Right ventricle myocardium inferior (tissue), 1 donor: ENCODE measurements around the gene TRO. TPM values are rescaled to one million over a fixed set of nuclear protein-coding genes. Genes with fewer than 3 reads are reported as not detected.

Experiments
- ATAC-seq: fragments of 200-7000 bp; cut with Tn5 transposase; one replicate; pipeline ENCODE4 v1.9.1; 2020; ENCODE audit warnings: mild to moderate bottlenecking, moderate library complexity
- DNase-seq: peaks from one replicate; pipeline ENCODE4 v3.0.0; 2021; ENCODE audit errors: missing footprints
- intact Hi-C: fragments of 100-400 bp; cut with DNase I; formaldehyde crosslinking; loops from one replicate; pipeline ENCODE4 v1.11.0; 2022
- long read RNA-seq: library from polyadenylated mRNA; unstranded; transcript quantifications from one replicate; pipeline ENCODE4 v2.0.0, GENCODE V29; 2021
- total RNA-seq: library from RNA; stranded (reverse); fragmentation: NEBNext Ultra II Directional; extraction: Animal tissue kit (Norgen Biotek cat#: 25700); gene quantifications from one replicate; pipeline ENCODE4 v1.2.1, GENCODE V29; 2021
- donor health status: DM: no; HTN: yes; CAD: no; lungs with severe emphysema.

The TRO gene, protein sequence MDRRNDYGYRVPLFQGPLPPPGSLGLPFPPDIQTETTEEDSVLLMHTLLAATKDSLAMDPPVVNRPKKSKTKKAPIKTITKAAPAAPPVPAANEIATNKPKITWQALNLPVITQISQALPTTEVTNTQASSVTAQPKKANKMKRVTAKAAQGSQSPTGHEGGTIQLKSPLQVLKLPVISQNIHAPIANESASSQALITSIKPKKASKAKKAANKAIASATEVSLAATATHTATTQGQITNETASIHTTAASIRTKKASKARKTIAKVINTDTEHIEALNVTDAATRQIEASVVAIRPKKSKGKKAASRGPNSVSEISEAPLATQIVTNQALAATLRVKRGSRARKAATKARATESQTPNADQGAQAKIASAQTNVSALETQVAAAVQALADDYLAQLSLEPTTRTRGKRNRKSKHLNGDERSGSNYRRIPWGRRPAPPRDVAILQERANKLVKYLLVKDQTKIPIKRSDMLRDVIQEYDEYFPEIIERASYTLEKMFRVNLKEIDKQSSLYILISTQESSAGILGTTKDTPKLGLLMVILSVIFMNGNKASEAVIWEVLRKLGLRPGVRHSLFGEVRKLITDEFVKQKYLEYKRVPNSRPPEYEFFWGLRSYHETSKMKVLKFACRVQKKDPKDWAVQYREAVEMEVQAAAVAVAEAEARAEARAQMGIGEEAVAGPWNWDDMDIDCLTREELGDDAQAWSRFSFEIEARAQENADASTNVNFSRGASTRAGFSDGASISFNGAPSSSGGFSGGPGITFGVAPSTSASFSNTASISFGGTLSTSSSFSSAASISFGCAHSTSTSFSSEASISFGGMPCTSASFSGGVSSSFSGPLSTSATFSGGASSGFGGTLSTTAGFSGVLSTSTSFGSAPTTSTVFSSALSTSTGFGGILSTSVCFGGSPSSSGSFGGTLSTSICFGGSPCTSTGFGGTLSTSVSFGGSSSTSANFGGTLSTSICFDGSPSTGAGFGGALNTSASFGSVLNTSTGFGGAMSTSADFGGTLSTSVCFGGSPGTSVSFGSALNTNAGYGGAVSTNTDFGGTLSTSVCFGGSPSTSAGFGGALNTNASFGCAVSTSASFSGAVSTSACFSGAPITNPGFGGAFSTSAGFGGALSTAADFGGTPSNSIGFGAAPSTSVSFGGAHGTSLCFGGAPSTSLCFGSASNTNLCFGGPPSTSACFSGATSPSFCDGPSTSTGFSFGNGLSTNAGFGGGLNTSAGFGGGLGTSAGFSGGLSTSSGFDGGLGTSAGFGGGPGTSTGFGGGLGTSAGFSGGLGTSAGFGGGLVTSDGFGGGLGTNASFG (N-terminal part only)
- 1.8 TPM for total RNA-seq
- long read RNA-seq: 0 reads

DNA sequence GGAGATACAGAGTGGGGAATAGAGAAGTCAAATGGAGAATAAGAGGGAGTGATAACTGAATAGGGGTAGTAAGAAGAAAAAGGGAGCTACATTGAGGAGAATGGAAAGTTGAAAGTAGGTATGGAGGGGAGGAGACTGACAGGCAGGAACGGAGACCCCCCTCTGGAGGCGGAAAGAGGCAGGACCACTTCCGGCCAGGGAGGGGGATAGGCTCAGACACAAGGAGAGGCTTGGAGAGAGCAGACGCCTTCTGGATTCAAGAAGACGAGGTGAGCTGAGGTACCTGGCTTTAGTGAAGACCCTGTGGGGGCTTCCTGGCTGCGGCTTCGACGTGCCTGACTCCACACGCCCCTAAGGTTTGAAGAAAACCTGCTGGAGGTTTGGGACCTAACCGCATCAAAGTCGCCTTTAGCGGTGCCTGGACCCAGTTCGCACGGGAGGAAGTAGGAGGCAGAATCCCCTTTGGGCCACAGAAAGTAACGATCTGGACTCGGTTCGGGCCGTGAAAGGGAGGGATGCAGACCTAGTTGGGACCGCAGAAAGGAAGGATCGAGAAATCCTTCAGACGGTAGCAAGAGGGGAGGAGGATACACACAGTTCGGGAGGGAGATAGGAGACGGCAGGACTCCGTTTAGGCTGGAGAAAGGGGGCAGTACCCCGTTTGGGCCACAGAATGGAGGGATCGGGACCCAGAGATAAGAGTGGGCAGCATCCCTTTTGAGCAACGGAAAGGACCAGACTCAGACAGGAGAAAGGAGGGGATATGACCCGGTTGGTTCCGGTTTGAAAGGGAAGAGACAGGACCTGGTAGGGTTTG, at the start of gene TRO:
Gene TRO (plus strand): TSS at position 215 of the 817 bp plus-strand sequence. CDS start 1,423 bp downstream, outside the sequence.
- intact Hi-C loops: no loop called here
- DNase-seq (peak; percentile 37), ATAC-seq (no peak)

DNA sequence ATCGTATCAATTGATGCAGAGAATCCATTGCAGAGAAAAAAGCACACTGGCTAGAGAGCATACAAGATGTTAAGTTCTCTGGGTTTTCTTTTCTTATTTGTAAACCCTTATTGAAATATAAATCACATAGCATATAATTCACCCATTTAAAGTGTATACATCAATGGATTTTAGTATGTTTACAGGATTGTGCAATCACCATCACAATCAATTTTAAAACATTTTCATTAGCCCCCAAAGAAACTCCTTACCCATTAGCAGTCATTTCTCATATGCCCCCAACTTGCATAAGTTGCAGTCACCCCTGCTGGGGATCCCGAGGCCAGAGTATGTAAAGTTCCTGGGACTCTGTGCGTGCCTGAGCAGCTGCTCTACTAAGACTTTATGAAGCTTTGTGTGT, 34.9 kb upstream of the TRO start:
- no peak for ATAC-seq
- no peak for DNase-seq
- intact Hi-C loops: no loop called here

DNA sequence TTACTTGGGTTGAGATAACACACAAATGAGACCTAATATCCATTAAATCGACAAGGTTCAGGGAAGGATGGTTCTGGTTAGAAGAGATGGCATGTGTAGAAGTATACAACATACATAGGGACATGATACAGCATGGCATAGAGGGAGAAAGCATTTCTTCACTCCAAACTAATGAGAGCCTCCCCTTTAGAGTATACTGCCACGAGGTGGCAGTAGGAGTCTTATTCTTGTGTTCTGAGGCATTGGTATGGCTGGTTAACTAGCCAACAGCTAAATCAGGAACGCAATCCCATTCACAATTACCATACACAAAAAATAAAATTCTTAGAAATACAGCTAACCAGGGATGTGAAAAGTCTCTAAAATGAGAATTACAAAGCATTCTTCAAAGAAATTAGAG, 29.1 kb upstream of the TRO start:
- no peak for DNase-seq
- ATAC-seq: no peak
- intact Hi-C loops: loop anchor here (2.0 to 10.0 kb wide), 2 partner anchors 113 to 165 kb away; partner anchors contain the start of gene APEX2

DNA sequence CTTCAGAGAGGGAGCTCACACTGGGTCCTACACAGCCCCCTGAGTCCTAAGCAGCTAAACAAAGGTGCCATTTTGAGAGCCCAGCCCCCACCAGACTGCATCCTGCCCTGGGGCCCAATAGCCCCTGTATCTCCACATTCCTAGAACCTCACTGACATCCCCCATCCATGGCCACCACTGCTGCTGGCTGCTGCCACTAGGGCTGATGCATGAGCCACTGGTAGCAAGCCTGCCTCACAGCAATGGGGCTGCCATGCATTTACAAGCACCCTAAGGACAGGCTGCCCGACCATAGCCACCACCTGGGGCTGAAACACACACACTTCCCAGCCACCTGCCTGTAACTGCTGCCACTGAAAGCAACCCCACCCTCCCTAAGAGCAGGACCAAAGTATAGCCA, 26.5 kb upstream of the TRO start:
- DNase-seq: no peak
- intact Hi-C loops: loop anchor here (10.0 kb wide), 1 partner anchor 111 kb away; the partner anchor contains the start of gene APEX2
- no peak for ATAC-seq

DNA sequence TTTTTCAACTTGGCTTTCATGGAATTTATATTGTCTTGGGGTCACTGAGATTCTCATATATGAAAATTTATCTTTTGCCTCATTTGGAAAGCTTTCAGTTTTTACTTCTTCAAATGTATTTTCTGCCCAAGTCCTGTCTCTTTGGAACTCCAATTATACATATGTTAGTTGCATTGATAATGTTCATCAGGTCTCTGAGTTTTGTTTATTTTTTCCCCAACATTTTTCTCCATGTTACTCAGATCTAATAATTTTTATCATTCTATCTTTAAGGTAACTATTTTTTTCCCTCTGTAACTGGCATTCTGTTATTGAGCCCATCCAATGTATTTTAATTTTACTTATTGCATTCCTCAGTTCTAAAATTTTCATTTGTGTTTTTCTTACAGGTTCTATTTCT, 10.7 kb upstream of the TRO start:
- DNase-seq: no peak
- intact Hi-C loops: no loop called here
- ATAC-seq: no peak

DNA sequence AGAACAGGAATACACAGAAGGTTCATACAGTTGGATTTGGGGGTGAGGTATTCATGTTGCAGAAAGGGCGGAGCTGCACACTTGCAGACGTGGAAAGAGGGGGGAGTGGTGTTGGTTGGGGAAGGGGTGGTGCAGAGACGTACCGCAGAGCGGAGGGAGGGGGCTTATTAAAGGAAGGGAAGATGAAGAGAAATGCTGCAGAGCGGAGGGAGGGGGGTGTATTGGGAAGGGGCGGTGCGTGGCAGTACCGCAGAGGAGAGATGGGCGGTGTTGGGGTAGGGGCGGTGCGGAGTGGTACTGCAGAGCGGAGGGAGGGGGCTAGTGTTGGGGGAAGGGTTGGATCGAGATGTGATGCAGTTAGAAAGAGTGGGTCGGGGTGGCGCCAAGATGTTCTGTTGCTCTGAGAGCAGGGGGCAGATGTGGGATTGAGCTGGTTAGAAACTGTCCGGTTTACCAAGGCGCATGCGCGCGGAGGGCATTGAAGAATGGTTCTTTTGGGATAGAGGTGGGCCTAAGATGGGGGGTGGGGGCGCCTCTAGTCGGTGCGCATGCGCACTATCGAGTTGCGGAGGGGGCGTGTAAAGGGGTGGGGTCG, 900 bp downstream of the TRO start:
- ATAC-seq: peak; percentile 52
- peak; percentile 63 for DNase-seq
- intact Hi-C loops: no loop called here

DNA sequence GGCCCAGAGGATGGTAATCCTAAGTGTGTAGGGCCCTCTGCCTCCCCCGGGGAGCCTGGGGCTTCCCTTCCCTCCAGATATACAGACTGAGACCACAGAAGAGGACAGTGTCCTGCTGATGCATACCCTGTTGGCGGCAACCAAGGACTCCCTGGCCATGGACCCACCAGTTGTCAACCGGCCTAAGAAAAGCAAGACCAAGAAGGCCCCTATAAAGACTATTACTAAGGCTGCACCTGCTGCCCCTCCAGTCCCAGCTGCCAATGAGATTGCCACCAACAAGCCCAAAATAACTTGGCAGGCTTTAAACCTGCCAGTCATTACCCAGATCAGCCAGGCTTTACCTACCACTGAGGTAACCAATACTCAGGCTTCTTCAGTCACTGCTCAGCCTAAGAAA, 1.9 kb downstream of the TRO start:
- intact Hi-C loops: no loop called here
- DNase-seq (no peak), ATAC-seq (no peak)

DNA sequence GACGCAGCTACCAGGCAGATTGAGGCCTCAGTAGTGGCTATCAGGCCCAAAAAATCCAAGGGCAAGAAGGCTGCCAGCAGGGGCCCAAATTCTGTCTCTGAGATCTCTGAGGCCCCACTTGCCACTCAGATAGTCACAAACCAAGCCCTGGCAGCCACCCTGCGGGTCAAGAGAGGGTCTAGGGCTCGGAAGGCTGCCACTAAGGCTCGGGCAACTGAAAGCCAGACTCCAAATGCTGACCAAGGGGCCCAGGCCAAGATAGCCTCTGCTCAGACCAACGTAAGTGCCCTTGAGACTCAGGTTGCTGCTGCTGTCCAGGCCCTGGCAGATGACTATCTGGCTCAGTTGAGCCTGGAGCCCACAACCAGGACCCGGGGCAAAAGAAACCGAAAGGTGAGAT, 2.8 kb downstream of the TRO start:
- DNase-seq (no peak), ATAC-seq (no peak)
- intact Hi-C loops: no loop called here

DNA sequence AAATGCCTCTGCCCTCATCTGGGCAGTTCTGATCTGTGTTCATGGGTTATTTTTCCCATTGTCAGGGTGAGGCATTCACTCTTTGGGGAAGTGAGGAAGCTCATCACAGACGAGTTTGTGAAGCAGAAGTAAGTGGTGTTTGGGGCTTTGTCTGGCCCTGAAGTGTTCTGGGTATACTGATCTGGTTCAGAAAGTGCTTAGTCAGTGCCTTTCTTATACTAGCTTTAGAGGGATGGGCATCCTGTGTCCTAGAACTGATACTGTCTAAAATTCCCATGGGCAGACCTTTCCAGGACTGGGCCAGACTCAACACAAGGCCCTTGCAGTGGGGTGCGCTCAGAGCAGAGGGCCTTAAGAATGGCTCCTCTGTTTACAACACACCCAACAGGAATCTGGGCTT, 6.4 kb downstream of the TRO start:
- intact Hi-C loops: no loop called here
- no peak for ATAC-seq
- DNase-seq: no peak

DNA sequence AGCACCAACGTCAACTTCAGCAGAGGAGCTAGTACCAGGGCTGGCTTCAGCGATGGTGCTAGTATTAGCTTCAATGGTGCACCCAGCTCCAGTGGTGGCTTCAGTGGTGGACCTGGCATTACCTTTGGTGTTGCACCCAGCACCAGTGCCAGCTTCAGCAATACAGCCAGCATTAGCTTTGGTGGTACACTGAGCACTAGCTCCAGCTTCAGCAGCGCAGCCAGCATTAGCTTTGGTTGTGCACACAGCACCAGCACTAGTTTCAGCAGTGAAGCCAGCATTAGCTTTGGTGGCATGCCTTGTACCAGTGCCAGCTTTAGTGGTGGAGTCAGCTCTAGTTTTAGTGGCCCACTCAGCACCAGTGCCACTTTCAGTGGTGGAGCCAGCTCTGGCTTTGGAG, 8.3 kb downstream of the TRO start:
- intact Hi-C loops: no loop called here
- no peak for ATAC-seq
- no peak for DNase-seq

DNA sequence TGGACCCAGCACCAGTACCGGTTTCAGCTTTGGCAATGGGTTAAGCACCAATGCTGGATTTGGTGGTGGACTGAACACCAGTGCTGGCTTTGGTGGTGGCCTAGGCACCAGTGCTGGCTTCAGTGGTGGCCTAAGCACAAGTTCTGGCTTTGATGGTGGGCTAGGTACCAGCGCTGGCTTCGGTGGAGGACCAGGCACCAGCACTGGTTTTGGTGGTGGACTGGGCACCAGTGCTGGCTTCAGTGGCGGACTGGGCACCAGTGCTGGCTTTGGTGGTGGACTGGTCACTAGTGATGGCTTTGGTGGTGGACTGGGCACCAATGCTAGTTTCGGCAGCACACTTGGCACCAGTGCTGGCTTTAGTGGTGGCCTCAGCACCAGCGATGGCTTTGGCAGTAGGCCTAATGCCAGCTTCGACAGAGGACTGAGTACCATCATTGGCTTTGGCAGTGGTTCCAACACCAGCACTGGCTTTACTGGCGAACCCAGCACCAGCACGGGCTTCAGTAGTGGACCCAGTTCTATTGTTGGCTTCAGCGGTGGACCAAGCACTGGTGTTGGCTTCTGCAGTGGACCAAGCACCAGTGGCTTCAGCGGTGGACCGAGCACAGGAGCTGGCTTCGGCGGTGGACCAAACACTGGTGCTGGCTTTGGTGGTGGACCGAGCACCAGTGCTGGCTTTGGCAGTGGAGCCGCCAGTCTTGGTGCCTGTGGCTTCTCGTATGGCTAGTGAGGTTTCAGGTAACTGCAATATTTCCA, 9.8 kb downstream of the TRO start:
- ATAC-seq (no peak), DNase-seq (no peak)
- intact Hi-C loops: no loop called here

DNA sequence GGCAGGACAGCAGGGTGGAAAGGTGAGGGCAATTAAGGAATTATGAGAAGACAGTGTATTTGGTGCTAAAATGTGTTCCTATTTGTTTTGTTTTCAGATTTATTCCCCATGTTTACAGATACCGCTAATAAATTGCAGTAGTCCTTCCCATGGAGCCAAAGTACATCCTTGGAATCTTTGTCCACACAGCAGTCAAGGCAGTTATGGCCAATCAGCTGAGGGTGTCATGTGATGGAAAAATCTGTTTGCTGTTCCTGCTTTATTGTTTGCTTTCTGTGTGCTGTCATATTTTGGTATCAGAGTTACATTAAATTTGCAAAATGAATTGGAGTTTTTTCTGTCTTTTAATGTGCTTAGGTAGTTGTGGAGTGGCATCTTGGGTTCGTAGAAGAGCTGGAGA, 10.5 kb downstream of the TRO start:
- DNase-seq (no peak), ATAC-seq (no peak)
- intact Hi-C loops: no loop called here

DNA sequence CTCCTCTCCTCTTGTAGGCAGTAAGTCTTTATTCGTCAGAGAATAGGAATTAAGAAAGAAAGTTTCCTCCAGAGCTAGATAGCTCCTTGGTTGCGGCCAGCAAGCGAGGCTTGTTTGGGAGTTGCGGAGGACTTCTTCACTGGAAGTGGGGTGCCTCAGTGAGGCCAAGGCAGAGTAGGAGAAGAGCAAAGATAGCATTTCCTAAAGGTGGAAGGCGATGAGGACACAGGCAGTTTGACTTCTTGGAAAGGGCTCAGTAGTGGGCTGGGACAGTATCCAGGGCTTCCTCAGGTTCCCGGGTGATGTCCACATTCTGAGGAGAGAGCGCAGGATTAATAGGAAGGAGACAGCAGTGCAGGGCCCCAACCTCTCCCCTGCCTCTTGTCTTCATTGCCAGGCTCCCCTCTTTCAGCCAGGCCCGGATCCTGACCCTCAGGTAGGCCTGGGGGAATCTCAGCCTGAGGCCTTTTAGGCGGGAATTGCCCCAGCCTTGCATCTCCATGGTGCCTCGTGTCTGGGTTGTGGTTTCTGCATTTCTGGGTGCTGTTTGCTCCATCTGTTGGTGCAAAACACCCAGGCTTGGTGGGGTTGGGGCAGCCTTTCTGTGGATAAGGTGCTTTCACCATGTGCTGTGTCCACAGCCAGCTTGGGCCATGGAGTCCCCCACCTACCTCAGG, 12.7 kb downstream of the TRO start:
- no peak for ATAC-seq
- intact Hi-C loops: no loop called here

DNA sequence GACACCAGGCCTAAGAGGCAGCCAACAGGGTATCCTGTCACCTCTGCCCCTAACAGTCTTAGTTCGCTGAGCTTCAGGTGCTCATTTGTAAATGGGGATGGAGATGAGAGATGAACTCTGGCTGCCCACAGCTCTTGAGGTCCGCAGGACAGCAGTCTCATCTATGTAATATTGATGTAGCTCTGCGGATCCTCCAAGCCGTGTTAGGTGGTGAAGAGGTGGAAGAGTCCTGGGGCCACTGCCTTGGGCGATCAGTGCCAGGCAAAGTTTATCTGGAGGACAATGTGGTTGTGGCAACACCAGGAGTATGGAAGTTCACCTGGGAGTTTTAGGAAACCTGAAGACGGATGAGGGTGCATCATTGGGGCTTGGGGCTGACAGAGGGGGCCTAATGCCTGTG, 13.4 kb downstream of the TRO start:
- no peak for DNase-seq
- intact Hi-C loops: no loop called here
- no peak for ATAC-seq

More for the DNA sequence above, 12.7 kb downstream of the TRO start:
- no peak for DNase-seq

DNA sequence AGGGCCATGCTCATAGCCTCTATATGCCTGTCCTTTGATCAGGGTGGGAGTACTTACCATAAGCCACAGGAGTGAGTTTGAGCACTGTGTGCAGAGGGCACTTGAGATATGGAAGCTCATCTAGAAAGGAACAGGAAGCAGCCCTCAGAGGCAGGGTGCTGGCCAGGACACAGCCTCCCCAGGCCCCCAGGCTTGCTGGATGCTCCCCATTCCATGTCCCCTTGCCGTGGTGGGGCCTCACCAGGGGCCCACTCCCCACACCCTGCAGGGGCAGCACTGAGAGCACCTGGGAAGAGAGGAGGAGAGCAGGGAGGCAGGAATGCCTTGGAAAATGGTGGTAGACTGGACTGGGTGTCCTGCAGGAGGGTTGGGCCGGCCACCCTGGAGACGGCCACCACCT, 14.3 kb downstream of the TRO start:
- DNase-seq (no peak), ATAC-seq (no peak)
- intact Hi-C loops: no loop called here

DNA sequence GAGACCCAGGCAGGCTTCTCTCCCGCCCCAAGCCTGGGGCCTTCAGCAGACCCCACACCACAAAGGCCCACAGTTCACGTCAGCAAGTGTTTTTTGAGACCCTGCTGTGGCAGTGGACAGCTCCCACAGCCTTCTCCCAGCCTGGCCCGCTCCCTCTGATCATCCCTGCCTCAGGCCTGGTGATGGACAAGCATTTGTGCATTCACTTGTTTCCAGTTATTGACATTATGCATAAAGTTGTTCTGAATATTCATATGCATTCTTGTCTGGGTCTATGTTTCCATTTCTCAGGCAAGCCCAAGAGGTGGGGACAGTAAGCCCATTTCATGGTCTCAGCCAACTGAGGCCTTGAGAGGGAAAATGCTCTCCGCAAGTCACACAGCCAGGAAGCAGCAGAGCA, 14.7 kb downstream of the TRO start:
- ATAC-seq (no peak), DNase-seq (no peak)
- intact Hi-C loops: no loop called here

DNA sequence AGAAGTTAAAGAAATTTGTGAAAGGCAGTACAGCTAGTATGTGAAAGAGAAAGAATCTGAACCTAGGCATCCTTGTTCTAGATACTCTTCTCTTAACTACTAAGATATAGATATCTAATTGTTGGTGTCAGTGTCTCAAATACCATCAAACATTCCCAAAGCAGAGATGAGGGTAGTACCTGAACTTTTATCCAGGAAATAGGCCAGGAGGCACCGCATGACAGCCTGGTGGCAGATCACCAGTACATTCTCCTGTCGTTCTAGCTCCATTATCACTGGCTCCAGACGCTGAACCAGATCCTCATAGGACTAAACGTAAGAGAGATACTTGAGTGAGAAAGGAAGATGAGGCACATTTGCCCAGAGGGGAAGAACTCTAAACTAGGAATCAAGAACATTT, 16.8 kb downstream of the TRO start:
- intact Hi-C loops: no loop called here
- DNase-seq (no peak), ATAC-seq (no peak)
